Stimulated activated CD4-positive, alpha-beta T cell treated with anti-CD3 and anti-CD28 coated beads, Interleukin-2, amount 100 ng/mL, for 24 hours (primary cell): Measurements from ENCODE around the gene PVALEF.

Experiments used
- DNase-seq, 2 donors: peaks; one replicate each; pipeline ENCODE4 v3.0.0-alpha.2; 2020

Gene PVALEF

DNA sequence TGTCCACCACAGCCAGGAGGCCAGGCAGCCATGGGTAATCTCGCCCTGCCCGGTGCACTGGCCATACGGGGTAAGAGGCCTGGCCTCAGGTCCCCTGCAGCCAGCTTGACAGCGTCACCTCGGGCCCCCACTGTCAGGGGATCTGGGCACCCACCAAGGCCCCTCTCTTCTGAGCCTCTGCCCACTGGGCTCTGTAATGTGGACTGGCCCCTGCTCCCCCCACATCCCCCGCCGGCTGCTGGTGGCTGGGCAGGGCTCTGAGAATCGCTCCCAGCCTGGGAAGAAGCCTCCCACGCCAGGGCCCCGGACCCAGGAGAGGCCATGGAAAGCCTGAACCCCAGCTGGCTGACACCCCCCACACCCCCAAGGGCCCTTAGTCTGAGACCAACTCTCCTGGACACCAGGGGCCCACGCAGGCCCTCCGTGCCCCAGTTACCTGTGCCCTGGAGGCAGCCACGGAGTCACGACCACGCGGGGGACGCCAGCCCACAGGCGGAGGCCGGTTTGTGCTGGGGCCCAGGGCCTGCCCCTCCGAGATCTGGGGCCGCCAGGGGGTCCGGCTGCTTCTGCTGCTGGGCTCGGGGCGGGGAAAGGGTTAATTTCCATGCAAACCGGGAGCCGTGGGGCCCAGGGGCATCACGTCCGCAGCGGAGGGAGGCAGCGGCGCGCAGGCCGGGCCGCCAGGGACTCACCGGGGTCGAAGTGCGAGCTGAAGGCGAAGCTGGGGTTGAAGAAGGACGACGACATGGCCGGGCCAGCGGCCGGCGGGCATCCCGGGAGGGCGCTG, at the start of gene PVALEF:
Gene PVALEF (plus strand): TSS at position 262 of the 787 bp plus-strand sequence. CDS start 15,720 bp downstream, outside the sequence.
- no peak for DNase-seq

DNA sequence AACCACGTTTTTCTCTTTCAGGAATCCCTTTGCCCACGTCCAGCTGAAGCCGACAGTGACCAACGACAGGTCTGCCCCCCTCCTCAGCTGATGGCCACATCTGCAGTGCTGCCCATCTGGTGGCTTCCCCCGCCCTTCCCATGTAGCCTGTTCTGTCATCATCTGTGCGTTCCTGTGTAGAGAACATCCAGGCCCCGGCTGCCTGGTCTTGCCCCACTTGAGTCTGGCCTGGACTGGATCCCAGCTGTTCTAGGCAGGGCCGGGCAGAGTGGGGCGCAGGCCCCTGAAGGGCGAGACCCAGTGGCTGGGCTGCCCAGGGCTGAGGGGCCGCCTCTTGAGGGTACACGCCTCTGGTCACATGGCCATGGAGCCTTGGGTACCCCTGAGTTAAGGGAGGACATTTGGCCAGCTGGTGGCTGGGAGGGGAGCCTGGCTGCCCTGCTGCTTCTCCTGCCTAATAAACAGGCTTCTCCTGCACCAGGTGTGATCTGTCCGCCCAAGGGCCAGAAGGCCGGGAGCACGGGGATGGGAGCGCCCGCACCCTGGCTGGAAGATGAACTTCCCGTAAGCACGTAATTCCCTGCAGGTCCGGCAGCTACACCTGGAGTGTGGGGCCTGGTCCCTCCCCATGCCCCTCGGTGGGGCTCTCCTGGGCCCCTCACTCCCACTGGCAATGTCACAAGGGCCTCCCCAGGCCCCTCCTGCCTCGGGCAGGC, 49.4 kb upstream of the PVALEF start:
- DNase-seq: no peak

DNA sequence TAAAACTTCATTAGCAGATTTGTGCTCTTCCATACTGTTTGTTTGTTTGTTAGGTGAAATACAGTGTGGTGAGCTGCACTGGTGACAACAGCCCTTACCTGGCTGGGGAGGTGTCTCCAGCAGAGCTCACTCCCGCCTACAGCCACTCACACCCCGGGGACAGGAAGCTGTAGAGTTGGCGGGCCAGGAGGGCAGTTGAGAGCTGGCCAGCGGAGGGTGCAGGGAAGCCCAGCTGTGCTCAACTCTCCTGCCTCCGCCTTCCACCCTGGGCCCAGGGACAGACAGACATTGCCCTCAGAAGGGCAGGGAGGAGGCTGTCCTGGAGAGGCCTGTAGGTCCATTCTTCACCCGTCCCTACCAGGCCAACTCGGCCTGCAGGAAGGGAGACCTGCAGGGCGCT, 48.6 kb upstream of the PVALEF start:
- DNase-seq: no peak

DNA sequence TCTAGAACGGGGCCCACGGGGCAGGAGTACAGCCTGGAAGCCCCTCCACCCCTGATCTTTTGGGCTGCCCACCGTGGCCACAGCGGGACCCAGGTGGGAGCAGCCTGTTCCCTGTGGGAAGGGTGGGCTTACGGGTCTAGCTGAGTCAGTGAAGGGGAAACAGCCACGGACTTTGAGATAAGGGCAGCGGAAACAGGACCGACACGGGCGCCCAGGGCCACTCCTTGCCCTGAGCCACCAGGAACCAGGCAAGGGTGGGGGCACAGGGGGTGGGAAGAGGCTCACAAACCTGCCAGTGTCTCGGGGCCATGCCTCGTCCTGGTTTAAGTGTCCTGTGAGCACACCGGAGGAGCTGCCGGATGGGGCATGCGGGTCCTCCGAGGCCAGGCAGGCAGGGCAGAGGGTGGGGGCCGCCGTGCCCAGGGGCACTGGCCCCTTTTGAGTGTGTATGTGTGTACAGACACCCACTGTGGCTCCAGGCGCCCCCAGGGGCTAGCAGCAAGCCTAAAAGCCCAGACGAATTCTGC, 47.6 kb upstream of the PVALEF start:
- no peak for DNase-seq

DNA sequence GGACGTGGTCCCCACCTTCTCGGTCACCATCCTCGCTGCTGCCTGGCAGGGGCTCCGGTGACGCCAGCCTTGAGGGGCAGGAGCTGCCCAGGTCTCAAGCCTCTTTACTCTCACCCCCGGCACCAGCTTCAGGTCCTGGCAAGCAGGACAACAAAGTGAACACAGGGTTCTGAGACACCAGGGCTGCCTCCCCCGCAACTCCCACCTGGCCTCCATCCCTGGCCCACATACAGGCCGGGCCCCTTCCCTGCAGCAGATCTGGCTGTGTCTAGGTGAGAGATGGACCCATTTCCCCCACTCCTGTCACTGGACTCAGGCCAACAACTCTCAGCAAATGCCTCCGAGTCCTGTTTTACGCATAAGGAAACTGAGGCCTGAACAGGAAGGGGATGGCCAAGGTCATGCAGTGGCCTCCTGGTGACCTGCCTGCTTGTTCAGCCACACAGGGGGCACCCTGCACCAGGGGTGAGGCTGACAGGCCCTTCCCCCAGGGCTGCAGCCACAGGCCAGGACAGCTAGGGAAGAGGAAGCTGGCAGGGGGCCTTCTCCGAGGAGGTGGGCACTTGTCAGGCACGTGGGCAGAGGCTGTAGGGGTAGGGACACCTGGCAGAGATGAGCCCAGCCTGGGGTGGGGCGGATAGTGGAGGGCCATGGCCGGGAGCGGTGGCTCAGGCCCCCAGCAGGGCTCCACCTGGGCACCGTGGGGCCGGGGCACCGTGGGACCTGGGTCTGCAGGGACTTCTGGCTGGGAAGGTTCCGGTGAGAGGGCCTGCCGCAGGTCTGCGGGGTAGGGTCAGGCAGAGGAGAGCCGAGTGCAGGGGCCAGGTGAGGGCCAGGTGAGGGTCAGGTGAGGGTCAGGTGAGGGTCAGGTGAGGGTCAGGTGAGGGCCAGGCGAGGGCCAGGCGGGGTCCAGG, 46.7 kb upstream of the PVALEF start:
- no peak for DNase-seq

DNA sequence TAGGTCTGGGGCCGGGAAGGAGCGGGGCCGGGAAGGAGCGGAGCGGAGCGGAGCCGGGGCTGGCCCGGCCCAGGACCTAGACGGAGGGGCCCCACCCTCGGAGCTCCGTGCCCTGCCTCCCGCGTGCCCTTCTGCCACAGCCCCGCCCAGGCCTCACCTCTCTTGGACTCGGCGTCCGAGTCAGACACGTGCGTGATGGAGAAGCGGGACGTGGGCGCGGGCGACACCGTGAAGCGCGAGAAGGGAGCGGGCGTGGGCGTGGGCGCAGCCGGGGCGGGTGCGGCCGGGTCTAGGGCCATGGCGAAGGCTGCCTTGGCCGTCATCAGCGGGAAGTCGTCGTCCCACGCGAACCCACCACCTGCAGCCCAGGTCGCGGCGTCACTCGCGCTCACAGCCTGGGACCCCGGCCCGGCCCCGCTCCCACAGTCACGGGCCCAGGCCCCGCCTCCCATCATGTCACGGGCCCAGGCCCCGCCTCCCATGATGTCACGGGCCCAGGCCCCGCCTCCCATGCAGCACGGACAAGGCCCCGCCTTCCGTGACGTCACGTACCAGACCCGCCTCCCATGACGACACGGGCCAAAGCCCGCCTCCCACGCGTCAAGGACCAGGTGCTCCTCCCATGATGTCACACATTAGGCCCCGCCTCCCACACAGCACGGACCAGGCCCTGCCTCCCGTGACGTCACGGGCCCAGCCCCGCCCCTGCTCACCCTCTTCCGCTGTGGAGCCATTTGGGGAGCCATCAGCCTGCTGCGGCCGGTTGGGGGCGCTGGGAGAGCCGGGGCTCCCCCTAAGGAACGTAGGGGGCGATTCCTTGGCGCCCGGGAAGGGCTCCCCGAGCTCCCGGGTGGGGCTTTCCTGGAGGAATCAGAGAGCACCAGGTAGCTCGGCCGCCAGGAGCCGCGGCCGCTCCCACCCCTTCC, 45.8 kb upstream of the PVALEF start:
- peak; percentile 85 to 87 for DNase-seq

DNA sequence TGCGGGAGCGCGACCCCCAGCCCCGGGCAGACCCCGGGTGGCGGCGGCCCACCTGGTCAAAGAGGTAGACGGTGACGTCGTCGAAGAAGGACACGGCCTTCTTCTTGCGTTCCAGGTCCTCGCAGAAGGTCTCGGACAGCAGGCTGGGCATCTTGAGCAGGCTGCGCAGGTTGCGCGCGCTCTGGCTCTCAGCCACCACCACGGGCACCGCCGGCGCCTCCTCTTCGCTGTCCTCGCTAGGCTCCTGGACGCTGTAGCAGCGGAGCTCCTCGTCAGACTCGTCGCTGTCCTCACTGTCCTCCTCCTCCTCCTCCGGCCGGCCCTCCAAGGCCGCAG, 45.2 kb upstream of the PVALEF start:
- DNase-seq: no peak

DNA sequence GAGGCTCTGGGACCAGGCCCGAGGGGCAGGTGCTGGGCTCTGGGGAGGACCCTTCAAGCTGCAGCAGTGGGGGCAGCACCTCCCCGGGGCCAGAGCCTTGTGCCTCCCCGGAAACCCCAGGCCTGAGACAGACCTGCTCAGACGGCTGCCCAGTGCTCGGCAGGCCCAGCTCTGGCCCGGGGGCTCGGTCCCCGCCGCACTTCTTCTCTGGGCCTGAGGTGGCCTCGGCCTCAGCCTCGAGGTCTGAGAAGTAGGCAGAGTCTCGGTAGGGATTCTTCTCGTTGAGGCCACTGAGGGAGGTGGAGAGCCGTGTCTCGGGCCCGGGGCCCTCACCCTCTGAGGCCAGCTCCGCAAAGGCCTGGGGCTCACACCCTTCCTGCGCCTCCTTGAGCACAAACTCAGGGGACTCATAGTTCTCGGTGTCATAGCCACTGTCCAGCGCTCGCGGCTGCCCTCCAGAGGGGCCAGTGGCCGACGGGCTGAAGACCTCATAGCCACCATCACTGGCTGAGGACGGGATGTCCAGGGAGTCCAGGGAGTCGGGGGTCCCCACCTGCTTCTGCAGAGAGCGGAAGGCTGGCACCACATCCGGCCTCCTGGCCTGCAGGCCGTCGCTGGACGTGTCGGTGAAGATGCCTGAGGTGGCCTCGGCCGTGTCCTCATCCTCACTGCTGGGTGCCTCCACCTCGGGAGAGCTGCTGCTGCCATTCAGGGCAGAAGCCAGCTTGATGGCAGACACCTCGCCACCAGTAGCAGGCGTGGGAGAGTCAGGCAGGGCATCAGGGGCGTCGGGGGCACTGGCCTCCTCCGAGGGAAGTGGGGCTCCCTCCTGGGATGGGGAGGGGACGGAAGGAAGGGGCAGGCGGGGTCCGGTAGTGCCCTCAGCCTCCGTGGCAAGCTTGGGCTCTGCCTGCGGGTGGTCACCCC, 44.3 kb upstream of the PVALEF start:
- no peak for DNase-seq

DNA sequence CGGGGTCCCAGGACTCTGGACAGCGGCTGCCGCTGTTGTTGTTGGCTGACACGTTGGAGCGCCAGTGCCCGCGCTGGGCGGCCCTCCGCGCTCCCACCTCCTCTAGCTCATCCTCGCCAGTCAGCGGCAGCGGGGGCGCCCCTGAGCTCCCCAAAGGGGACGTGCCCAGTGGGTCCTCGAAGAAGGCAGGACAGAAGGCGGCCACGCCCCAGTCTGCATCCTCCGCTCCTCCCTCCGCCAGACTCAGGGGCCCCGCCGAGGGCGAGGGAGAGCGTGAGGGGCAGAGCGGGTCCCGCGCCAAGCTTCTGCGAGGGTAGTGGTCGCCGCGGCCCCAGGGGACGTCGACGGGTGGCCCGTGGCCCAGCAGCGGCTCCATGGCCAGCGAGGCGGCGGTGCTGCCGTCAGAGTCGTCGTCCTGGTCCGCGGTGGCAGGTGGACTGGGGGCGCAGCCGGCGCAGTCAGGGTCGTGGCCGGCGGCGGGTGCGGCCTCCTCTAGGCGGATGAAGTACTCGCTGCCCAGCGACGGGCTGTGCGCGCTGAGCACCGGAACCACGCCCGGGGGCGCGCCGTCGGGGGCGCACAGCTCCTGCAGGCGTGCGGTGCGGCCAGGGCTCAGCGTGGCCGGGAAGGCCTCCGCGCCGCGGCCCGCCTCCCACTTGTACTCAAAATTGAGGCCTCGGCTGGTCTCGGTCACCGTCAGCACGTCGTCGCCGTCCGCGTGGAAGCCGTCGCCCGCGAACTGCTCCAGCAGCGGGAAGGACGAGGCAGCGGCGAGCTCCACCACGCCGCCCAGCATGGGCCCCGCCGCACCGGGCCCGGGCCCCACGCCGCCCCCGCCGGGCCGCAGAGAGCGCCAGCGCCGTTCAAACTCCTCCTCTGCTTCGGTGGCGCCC, 43.2 kb upstream of the PVALEF start:
- no peak for DNase-seq

DNA sequence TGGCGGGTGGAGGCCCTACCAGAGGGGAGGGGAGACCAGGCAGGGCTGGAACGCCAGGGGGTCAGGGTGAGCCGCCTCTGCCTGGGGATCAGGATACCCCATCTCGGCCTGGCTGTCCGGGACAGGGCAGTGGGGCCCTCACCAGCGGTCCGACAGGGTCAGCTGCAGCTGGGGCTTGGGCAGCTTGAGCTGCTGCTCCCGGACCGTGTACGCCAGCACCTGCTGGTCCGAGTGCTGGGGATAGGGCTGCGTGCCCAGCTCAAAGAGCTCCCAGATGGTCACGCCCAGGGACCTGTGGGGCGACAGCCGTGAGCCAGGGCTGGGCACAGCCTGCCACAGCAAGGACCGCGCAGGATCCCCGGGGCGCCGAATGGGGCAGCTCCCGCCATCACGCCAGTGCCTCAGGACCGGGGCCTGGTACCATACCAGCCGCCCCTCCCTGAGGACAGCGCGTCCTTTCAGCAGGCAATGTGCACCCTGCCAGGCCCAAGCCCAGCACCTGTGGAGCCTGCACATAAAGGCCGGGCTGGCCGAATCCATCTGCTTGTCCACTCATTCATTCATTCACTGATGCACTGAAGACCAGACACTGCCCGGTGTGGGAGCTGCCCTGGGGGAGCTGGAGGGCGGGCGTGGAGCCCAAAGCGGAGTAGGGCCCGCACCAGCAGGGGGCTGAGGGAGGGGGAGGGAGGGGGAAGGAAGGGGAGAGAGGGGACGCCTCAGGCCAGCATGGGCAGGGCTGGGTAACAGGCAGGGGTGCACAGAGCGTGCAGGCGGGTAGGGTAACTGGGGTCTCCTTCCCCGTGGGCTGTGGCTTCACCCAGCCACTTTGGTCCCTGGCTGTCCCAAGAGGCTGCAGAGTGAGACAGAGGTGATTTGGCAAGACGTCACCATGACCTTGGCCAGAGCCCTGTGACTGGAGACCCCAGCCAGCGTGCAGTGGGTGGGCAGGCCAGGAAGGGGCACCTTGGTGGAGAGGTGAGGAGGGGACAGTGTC, 42.0 kb upstream of the PVALEF start:
- no peak for DNase-seq

DNA sequence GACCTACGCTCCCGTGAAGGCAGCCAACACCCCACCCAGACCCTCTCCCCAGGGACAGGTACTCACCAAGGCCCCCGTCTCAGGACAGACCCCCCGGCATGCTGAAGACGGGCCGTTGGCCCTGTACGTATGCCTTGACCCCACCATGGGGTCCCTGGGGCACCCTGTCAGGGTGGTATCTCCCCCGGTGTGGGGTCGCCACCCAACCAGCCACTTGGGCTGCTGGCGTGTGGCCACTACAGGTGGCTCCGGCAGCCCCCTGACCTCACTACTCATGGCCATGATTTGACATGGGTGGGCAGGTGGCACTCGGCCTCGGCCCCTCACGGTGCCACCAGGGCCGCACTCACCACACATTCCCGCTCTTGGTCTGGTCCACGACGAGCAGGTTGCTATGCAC, 40.9 kb upstream of the PVALEF start:
- DNase-seq: no peak

DNA sequence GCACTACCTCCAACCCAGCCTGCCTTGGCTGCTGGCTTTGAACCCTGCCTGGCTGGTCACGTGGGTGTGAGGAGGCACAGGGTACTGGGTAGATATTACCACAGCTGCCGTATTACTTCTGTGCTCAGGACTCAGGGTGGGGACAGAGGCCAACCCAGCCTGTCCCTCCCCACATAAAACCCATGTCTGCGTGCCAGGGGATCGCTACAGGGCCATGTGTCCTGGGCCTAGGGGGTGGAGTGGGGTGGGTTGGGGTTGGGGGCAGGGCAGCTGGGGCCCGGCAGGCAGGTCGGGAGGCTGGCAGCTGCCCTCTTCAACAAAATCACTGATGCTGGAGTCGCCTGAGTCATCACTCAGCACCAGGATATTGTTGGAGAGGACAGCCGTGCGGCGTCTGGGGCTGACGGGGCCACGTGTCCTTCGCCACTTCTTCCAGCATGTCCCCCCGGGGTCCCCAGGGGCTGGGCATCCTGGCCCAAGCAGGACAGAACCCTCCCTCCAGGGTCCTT, 39.7 kb upstream of the PVALEF start:
- DNase-seq: no peak

DNA sequence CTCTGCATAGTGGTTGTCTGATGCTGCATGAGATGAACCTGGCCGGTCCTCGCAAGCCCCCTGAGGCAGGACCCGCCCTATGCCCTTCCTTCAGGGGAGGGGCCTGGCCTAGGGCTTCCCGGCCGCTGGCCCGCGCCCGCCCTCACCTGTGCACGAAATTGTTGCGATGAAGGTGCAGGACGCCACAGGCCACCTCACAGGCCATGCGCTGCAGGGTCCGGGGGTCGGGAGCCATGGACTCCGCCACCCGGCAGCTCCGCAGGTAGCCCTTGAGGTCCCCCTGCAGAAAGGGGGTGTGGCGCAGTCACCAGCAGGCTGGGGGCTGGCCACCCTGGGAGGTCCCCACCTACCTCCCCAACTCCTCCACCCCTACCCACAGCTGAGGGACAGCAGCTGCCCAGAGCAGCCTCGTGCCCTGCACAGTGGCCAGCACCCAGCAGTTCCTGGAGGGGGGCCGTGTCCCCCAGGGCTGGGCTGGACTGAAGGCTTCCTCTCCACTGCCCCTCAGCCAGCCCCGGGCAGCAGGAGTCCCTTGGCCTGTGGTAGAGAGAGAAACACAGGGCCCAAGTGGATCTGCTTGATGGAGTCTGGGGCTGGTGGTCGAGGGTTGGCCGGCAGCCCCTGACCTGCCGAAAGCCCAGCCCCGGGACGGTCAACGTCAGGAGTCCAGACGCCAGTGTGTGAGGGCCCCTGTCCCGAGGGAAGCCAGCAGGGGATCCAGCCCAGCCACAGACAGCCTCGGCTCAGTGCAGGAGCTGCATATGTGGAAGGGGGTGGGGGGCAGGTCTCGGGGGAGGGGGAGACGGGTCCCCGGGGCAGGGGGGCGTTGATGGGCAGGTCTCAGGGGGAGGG, 38.8 kb upstream of the PVALEF start:
- DNase-seq: no peak

DNA sequence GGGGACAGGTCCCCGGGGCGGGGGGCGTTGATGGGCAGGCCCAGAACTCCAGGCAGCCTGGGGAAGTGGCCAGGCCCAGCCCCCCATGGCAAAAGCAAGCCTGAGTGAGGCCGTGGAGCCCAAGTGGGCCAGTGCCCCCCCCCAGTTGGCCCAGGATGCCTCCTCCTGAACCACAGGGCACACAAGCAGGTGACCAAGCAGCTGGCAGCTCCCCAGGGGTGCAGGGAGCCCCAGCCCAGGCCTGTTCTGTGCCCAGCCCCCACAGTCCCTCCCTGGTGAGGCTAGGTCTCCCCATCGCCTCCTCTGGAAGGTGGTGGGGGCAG, 38.2 kb upstream of the PVALEF start:
- no peak for DNase-seq

DNA sequence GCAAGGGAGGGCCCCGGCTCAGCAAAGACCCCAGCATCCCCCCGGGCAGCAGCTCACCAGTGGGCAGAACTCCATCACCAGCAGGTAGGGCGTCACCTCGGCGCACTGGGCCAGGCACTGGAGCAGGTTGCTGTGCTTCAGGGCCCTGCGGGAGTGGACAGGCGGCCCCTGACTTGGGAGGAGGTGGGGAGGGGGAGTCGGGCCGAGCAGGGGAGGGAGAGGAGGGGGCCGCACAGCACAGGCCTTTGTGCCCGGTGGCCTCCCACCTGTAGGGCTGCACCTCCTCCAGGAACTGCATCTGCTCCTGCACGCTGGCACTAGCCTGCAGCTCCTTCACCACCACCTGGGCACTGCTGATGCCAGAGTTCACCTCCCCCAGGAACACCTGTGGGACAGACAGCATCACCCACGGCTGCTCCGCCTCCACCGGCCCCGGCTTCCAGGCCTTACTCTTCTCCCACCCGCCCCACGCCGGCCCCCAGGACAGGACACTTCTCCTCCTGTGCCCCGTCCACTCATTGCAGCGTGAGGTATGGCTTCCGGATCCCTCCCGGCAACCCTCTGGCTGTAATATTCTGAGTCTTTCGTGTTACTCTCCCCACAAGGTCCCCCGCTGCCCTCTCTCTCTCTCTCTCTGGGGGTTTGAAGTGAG, 37.7 kb upstream of the PVALEF start:
- DNase-seq: no peak

DNA sequence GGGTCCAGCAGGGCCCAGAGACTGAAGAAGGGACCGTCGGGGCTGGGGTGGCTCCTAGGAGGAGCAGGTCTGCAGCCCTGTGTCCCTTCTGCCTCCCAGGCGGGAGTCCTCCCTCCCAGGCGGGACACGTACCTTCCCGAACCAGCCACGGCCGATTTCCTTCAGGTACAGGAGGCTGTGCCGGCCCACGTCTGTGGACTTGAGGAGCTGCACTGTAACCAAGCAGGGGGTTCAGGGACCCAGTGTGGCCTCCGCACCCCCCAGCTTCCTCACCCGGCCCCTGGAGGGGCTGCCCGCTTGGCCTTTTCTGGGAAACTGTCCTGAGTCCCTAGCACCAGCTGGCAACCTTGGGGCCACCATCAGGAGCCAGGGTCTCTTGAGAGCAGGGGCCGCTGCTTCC, 37.0 kb upstream of the PVALEF start:
- no peak for DNase-seq

DNA sequence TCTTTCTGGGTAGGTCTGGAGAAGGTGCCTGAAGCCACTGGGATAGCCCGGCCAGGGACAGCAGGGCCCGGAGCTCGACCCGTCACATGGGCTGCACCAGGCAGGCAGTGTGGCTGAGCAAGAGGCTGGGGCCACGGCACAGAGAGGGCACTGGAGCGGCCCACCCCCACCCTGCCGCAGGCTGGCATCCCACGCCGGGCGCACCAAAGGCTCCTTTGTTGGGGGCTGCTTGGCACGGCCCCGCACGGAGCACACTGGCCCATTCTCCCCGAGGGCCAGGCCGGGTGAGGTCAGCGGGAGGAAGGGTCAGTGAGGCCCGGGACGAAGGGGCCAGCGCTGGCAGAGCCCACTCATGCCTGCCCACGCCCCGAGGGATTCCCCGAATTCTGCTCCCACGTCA, 36.5 kb upstream of the PVALEF start:
- DNase-seq: no peak
